Heart left ventricle (tissue), 13 donors: ENCODE data around the gene LPXN.

ENCODE experiments used
- POLR2A ChIP-seq, 2 donors: fragments of 450-650 bp; IDR thresholded peaks; one replicate each; pipeline ENCODE4 v1.6.1; 2017; ENCODE audit warnings: antibody characterized with exemption in 2 of 2, mild to moderate bottlenecking in 2 of 2, moderate library complexity in 2 of 2
- TF ChIP-seq, protein P1 (sequence below), 12 donors: fragments of 200-600 bp; sonication (generic) in 4 of 12; IDR thresholded peaks; one replicate each; pipeline versions ENCODE4 v1.5.0 to v1.8.0; 2018 to 2022; ENCODE audit warnings: antibody characterized with exemption in 12 of 12, mild to moderate bottlenecking in 5 of 12
- donor health status: ischemic (EF 13 %, LVEDD 7.1; RV severe dilation, severe dysfunction).
- donor health status: DM: no; HTN: yes; CAD: no.
- donor health status: DM: no; HTN: no; CAD: no.
- donor health status: ischemic (EF 25% LVEDD 6.9; RV normal size, moderate dysfunction).
- donor health status: ischemic (EF 25% LVEDD 5.7; RV mildly dilated, moderate dysfunction).
- donor health status: ischemic (EF 35%, LVEDD 5.7; RV mildly dilated, moderate dysfunction).
- donor health status: nonischemic (EF 11% LVEDD 7.7; RV severe dilation, severe dysfunction).
- donor health status: DM: yes; HTN: yes; CAD: no.
- donor health status: PGD.
- donor health status: ischemic (EF 29% LVEDD 5.4; RV normal size, mild dysfunction).
- donor health status: nonischemic (EF 23%, LVEDD 6.1; RV moderate dilation, normal function).

GRCh38 chr11:58577555-58578135, 2.0 kb upstream of the LPXN start:
- TF ChIP-seq POLR2A (IDR thresholded peaks at IDR 0.05) = no peak
- TF ChIP-seq, protein P1, sequence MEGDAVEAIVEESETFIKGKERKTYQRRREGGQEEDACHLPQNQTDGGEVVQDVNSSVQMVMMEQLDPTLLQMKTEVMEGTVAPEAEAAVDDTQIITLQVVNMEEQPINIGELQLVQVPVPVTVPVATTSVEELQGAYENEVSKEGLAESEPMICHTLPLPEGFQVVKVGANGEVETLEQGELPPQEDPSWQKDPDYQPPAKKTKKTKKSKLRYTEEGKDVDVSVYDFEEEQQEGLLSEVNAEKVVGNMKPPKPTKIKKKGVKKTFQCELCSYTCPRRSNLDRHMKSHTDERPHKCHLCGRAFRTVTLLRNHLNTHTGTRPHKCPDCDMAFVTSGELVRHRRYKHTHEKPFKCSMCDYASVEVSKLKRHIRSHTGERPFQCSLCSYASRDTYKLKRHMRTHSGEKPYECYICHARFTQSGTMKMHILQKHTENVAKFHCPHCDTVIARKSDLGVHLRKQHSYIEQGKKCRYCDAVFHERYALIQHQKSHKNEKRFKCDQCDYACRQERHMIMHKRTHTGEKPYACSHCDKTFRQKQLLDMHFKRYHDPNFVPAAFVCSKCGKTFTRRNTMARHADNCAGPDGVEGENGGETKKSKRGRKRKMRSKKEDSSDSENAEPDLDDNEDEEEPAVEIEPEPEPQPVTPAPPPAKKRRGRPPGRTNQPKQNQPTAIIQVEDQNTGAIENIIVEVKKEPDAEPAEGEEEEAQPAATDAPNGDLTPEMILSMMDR (IDR thresholded peaks at IDR 0.05) = no peak
